GM21381 (cell line): Measurements from ENCODE around the gene SPATA32.
"Not testable (repeated sequence)": the region's sequence is repeated elsewhere in the genome, so short reads cannot be mapped to it uniquely, and the experiment has no call there.

Source experiments
- ATAC-seq: cut with Tn5 transposase; IDR thresholded peaks from one replicate; pipeline ENCODE4 v1.9.1; 2021; ENCODE audit warnings: mild to moderate bottlenecking, moderate library complexity; ENCODE audit not compliant: unreplicated experiment

Gene SPATA32

GRCh38 chr17:45261577-45262515, at the start of gene SPATA32:
Gene SPATA32, minus strand, starts transcription at chr17:45262094. Its CDS starts 78 bp downstream, at chr17:45262016.
- ATAC-seq: peak; percentile 60

- ATAC-seq: no peak
Measured at GRCh38 chr17:45311401-45311759, 49.5 kb upstream of the SPATA32 start.

DNA sequence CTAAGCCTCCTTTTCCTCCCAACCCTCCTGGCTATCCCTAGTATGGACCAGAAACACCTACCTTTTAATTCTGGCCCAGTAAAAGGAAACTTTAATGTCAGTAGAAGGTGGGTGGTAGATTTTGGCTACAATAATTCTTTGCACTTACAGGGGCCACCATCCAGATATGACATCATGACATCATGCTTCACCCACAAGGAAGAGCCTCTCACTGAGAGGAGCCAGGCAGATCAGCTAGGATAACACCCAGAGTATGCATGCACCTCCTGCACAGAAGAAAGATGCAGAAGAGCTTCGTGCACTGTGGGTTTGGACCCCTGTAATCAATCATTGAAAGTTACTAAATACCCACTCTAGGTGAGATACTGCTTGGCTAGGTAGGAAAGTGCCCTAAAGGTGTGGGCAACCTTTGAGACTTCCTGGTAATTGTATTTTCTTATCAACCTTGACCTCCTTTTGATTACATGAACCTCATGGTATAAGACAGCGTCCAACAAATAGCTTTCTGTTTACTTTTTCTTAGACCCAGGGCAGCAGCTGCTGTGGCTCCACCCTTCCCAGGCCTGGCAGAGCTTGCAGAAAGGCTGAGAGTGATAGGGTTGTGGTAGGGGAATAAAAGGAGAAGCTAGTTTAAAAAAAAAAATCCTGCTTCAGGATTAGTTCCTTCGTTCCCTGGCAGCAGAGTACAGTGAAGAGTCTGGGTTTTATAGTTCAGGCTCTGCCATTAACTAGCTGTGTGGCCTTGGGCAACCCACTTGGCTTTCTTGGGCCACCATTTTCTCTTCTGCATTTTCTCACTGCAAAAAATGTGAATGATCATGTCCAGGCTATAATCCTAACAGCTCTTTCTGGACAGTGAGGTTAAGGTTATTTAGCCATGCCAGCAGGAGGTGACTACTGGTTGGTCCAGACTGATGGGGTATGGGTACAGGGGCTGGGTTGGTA, 48.8 kb upstream of the SPATA32 start:
- ATAC-seq: no peak

DNA sequence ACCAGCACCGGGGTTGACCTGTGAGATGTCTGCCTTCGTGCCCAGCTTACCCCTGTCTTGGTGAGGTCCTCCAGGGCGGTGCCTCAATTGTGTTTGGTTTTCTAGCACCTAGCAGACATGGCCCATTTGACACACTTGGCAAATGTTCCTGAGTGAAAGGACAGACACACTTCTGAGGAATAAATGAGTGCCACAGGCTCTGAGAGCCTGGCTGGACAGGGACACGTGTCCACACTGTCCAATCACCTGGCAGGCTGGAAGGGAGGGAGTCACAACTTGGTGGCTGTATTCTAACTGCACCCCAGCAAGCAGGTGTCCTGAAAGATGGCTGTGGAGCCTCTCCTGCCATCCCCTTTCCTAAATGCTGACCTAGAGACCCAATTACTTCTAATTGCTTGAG, 47.5 kb upstream of the SPATA32 start:
- ATAC-seq: no peak

- no peak for ATAC-seq
Measured at GRCh38 chr17:45308840-45309239, 46.9 kb upstream of the SPATA32 start.

DNA sequence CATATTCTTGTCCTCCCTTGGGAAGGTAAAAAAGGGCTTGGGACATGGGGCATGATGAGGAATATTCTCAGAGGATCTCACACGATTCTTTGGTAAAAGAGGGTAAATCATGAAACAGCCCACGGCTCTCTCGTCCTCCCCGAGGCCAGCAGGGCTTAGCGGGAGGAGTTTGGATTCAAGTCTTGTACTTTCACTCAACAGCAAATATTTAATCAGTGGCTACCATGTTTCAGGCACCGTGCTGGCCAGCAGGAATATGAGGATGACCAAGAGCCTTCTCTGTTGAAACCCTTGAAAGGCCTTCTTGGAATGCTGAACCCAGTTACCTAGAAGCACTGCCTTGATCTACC, 46.1 kb upstream of the SPATA32 start:
- no peak for ATAC-seq

DNA sequence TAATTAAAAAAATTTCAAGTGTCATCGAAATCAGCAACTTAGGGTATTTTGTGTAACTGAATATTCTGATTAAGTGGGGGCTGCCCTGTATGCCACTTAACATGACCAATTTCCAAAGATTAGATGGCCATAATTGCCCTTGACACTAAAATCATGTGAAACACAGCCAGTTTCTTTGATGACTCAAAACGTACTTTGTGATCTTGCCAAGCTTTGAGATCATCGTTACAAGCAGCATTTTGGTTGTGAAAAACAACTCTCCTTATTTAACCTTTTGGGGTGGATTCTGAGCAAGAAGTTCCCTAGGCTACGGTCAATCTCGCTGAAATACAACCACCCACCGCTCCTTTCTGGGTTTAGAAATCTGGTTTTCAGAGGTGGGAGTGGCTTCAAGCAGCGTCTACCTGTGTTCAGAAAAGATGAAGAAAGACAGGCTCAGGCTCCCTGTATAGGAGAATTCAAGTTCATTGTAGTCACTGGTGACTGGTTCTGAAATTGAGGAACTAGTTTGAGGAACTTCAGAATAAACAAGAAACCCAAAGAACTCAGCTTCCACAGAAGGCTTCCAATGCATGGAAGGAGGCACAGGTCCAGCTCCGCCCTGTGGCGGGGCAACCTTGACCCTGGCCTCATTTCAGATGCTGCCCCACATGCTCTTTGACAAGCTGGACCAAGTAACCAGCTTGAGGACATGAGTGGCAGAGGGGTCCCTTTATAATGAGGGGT, 45.6 kb upstream of the SPATA32 start:
- no peak for ATAC-seq

- ATAC-seq: no peak
Measured at GRCh38 chr17:45306623-45307022, 44.7 kb upstream of the SPATA32 start.

- ATAC-seq: no peak
Measured at GRCh38 chr17:45306094-45306493, 44.2 kb upstream of the SPATA32 start.

DNA sequence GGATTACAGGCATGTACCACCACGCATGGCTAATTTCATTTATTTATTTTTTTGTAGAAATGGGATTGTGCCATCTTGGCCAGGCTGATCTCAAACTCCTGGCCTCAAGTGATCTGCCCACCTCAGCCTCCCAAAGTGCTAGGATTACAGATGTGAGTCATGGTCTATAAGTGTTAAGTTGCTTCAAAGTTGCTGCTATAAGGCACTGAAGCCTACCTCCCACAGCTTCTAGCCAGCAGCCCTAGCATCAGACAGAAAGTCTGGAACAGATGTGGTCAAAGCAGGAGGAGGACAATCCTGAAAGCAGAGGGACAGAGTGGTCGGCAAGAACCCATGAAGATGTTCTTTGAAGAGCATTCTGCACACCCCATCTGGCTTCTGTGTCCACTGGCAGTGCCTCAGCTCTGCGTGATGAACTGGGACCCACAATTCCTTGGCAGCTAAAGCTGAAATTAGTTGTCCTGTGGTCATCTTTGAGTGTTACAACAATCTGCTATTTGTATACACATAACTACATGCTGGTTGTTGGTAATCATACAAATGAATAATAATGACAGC, 43.7 kb upstream of the SPATA32 start:
- no peak for ATAC-seq

- ATAC-seq: peak; percentile 53
Measured at GRCh38 chr17:45302649-45303173, 40.8 kb upstream of the SPATA32 start.

- ATAC-seq: not testable (repeated sequence)
Measured at GRCh38 chr17:45302220-45302619, 40.3 kb upstream of the SPATA32 start.

DNA sequence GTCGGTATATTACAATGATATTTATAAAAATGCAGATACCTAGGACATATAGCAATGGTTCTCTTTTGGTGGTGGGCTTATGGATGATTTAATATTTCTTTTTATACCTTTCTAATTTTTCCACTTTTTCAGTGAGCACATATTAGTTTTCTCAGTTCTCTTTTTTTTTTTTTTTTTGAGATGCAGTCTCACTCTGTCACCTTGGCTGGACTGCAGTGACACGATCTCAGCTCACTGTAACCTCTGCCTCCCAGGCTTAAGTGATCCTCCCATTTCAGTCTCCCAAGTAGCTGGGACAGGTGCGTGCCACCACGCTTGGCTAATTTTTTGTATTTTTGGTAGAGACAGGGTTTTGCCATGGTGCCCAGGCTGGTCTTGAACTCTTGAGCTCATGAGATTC, 39.8 kb upstream of the SPATA32 start:
- no peak for ATAC-seq

DNA sequence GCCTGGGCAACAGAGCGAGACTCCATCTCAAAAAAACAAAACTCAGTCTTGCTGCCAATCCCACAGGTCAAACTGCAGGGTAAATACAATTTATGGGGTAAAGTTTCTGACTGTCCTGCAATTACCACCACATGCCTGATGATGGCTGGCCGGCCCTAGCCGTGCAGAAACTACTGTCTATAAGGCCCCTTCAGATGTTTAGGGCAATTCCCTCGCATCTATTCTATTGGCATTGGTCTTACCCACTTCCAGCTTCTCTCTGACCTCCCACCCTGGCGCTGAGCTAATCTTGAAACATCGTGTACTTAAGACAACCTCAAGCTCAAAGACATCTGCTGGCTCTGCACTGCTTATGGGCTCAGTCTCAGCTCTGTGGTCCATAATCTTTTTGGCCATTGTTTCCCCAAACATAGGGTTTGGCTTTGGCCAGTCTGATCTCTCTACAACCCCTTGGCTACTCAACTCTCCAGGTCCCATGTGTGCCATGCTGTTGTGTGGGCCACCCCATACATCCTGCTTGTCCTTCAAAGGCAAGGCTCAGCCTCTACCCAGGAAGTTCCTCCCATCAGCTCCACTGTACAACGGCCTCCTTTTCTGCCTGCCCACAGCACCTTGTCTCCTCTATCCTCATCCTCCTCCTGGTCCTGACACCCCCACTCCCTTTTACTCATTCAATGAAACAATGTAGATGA, 38.3 kb upstream of the SPATA32 start:
- no peak for ATAC-seq

DNA sequence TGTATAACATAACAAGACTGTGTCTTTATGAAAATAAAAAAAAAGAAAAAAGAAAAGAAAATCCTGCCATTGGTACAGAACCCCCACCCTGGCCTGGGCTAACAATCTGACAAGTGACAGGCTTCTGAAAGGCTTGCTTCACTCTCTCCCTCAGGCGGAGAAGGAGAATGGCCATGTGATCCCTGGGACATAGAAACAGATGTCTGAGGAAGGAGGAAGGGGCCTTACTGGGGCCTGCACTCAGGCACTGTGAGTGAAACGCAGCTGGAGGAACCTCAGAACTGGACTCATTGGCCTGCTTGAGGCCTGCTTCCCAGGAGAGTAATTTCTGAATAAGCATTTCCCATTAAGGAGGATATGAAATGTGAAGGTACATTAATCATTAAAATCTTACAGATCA, 37.5 kb upstream of the SPATA32 start:
- no peak for ATAC-seq

DNA sequence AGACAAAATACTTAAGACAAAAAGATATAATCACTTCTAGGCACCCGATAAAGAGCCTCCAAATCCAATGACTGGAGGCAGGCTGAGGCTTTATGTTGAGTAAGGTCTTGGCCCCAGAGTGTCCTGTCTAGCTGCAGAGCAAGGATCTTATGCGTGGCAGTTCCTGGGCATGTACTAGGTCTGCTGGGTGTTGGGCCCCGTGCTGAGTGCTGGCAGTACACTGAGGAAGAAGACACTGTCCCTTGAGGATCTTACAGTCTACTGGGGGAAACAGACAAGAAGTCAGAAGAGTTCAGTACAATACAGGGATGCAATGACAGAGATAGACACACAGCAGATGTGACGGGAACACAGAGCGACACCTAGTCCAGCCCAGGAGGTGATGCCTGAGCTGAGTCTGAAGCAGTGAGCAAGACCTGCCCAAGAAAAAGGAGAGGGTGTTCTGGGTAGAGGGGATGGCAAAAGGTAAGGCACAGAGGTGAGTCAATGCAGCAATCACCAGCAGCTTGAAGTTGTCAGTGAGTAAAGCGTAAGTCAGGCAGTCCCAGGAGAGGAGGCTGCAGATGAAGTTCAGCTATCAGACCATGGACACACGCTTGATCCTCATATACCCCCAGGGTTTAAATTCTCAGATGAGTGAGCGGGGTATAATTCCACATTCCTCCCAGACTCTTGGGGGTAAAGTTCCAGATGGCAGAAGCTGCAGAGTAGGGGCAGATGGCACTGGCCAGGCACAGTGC, 36.8 kb upstream of the SPATA32 start:
- ATAC-seq: no peak

- ATAC-seq: no peak
Measured at GRCh38 chr17:45296833-45297124, 34.9 kb upstream of the SPATA32 start.

DNA sequence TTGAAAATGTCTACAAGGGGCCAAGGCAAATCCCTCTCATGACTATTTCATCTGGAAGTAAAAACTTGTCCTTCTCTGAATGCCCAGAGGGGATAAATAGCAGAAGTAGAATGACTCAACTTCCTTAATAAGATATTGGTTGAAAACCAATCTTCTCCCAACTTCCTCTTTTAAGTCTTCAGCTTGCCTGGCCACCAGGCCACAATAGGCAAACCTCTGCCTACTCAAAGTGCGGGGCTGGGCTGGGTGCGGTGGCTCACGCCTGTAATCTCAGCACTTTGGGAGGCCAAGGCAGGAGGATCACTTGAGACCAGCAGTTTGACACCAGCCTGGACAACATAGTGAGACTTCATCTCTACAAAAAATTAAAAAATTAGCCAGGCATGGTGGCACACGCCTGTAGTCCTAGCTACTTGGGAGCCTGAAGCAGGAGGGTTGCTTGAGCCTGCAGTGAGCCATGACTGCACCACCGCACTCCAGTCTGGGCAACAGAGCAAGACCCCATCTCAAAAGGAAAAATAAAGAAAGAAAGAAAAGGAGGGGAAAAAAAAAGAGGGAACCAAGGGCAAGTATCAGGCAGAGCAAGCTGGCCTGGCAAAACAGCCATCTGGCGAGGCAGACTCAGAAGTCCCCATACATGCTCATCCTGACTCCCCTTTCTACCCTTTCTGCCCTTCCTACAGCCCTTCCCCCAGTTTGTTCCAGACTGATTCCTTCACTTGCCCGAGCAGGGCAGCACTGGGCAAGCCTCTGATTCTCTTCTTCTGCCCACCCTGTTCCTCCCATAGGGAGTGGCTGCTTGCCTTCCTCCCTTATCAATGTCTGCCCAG, 34.3 kb upstream of the SPATA32 start:
- no peak for ATAC-seq

GRCh38 chr17:45294506-45294905, 32.6 kb upstream of the SPATA32 start:
- no peak for ATAC-seq
